Measurements from ENCODE around the gene RNF187. TPM values are rescaled to one million over a fixed set of nuclear protein-coding genes. Genes with fewer than 3 reads are reported as not detected.

The RNF187 gene
- total and polyA plus RNA-seq, 2 of the 4 experiments (the other 2 are of a cell fraction): 14.0 to 55.4 TPM

- H2BK20ac ChIP-seq (ENCODE audit: low read depth, low read length): no peak overlapping the region
- no peaks in the 10 kb centered on the region for H3K9me1 ChIP-seq (ENCODE audit: insufficient read depth, low read length)
- H3K36me3 ChIP-seq (ENCODE audit: control insufficient read depth, insufficient read depth, low read length): no peaks in the 10 kb centered on the region
- H3K4me1 ChIP-seq (ENCODE audit: control insufficient read depth, insufficient read depth, low read length): no peaks in the 10 kb centered on the region
- no peak for DNase-seq
- peaks cover 43% of the 10 kb centered on the region for H3K27me3 ChIP-seq (ENCODE audit: control insufficient read depth, insufficient read depth, low read length)
- H3K56ac ChIP-seq (ENCODE audit: extremely low read depth, insufficient read depth, low read length): no peak overlapping the region
- no peaks in the 10 kb centered on the region for H3K79me1 ChIP-seq (ENCODE audit: low read depth in 1 of 2, low read length in 2 of 2)
- no peak overlapping the region for H2AK5ac ChIP-seq (ENCODE audit: low read depth, low read length)
- no peak overlapping the region for H3K4me2 ChIP-seq (ENCODE audit: low read depth, low read length)
- CTCF ChIA-PET: no interaction called here
- no peak for ATAC-seq (ENCODE audit: low read depth)
- POLR2A ChIA-PET (ENCODE audit: unreplicated experiment): no interaction called here
- no peak overlapping the region for H3K18ac ChIP-seq (ENCODE audit: low read depth, low read length)
- no peak overlapping the region for H3K23ac ChIP-seq (ENCODE audit: low read depth, low read length)
- no peak overlapping the region for H4K91ac ChIP-seq (ENCODE audit: insufficient read depth, low read depth, low read length)
- dilution Hi-C loops (cut with HindIII; ENCODE audit: low sequenced_read_pairs, unreplicated experiment): no loop called here
- no peak overlapping the region for H4K5ac ChIP-seq (ENCODE audit: low read depth, low read length)
- peaks cover 5% of the 10 kb centered on the region for H3K9me3 ChIP-seq (ENCODE audit: control insufficient read depth, insufficient read depth, low read length)
- H4K20me1 ChIP-seq (ENCODE audit: insufficient read depth, low read length): no peaks in the 10 kb centered on the region
- no peak overlapping the region for H3K27ac ChIP-seq (ENCODE audit: insufficient read depth, low read length)
- H2BK5ac ChIP-seq (ENCODE audit: low read depth, low read length, poor library complexity, severe bottlenecking): no peak overlapping the region
- H3K4me3 ChIP-seq (ENCODE audit: insufficient read depth, low read depth, low read length): no peak overlapping the region
- H3K9ac ChIP-seq (ENCODE audit: low read depth, low read length): no peak overlapping the region
- H2BK15ac ChIP-seq (ENCODE audit: low read depth, low read length): no peak overlapping the region
- no TSS peak for BruUV-seq (replicated peaks)
- H3K14ac ChIP-seq (replicated peaks; ENCODE audit: low read depth, low read length): no peak overlapping the region
- H2AFZ ChIP-seq (replicated peaks; ENCODE audit: low read length, poor library complexity): no peak overlapping the region
- H2BK120ac ChIP-seq (ENCODE audit: low read depth, low read length): no peak overlapping the region
- H3K4ac ChIP-seq (ENCODE audit: low read depth, low read length): no peak overlapping the region
- TF ChIP-seq RFX5 (IDR thresholded peaks at IDR 0.05; ENCODE audit: low read depth, low read length) (no peak), MAFK (IDR thresholded peaks at IDR 0.05; ENCODE audit: low read depth, low read length) (no peak), RCOR1 (IDR thresholded peaks at IDR 0.05; ENCODE audit: insufficient replicate concordance, low read length) (no peak), MXI1 (IDR thresholded peaks at IDR 0.05; ENCODE audit: borderline replicate concordance, low read depth, low read length) (no peak), SMC3 (IDR thresholded peaks at IDR 0.05; ENCODE audit: low read depth, low read length) (no peak)
- TF ChIP-seq, protein P1, sequence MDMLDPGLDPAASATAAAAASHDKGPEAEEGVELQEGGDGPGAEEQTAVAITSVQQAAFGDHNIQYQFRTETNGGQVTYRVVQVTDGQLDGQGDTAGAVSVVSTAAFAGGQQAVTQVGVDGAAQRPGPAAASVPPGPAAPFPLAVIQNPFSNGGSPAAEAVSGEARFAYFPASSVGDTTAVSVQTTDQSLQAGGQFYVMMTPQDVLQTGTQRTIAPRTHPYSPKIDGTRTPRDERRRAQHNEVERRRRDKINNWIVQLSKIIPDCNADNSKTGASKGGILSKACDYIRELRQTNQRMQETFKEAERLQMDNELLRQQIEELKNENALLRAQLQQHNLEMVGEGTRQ (IDR thresholded peaks at IDR 0.05; ENCODE audit: low read depth, low read length): no peak
- no peak overlapping the region for H4K8ac ChIP-seq (ENCODE audit: low read depth in 2 of 2, low read length in 2 of 2)
- WGBS, 2 experiments (ENCODE audit: extremely low coverage in 2 of 2, insufficient read length in 1 of 2): 88% methylated on average over 2 of the region's 3 CpGs; no CpG with 5 or more reads in 1 of the 2 experiments
- intact Hi-C loops (cut with micrococcal nuclease): no loop called here
- no peak overlapping the region for H2AK9ac ChIP-seq (replicated peaks; ENCODE audit: low read depth, low read length, poor library complexity)
- in situ Hi-C loops (cut with MboI; ENCODE audit: low sequenced_read_pairs): no loop called here
Measured at GRCh38 chr1:228510803-228511413, 23.7 kb downstream of the RNF187 start.
